RKO (cell line): Measurements from ENCODE around the gene MN1.

Experiments
- DNase-seq: peaks from one replicate; pipeline ENCODE4 v3.0.0-alpha.2; 2016; ENCODE audit warnings: low spot score

The MN1 gene

GRCh38 chr22:27800250-27801201 is 1.0 kb downstream of the MN1 start:
- DNase-seq = no peak

DNA sequence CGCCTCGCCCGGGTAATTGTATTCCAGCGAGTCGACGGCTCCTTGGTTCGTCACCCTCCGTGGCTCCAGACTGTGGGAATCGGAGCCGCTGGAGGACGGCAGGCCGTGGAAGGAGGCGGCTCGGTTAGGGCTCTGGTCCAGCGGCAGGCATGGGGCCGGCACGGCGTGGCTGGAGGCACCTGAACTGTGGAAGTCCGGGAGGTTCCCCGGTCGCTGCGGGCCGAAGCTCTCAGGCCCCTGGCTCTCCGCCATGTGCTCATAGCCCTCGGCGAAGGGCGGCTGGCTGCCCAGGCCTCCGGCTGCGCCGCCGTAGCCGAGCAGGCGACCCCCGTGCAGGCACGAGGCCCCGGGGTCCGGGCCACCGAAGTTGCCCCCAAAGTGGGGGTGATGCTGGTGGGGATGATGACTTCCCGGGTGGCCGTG is 1.7 kb downstream of the MN1 start:
- no peak for DNase-seq

DNA sequence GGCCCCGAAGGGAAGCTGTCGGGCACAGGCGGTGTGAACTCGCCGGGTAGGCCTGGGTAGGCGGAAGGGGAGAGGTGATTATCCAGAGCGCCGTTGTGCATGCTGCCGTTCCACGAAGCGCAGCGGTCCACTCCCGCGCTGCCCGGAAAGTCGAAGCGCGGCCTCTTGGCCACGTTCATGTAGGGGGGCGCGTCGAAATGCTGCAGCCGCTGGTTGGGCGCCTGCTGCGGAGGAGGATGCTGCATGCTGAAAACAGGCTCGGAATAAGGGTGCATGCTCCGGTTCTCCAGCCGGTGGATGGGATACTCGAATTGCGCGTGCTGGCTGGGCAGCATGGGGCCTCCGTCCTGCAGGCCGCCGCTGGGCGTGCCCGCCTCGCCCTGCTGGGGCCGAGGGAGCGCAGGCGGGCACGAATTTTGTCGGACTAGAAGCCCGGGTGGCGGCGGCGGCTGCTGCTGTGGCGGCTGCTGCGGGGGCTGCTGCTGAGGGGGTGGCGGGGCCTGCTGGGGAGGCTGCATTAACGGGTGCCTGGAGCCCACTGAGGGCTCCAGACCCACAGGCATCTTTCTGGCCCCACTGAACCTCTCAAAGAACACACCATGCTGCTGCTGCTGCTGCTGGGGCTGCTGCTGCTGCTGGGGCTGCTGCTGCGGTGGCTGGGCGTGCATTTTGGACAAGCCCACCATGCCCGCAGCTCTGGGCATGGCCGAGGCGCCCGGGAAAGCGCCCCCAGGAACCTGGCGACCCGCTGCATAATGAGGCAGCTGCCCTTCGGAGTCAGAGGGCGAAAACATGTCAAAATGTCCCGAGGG is 2.3 kb downstream of the MN1 start:
- DNase-seq = no peak

DNA sequence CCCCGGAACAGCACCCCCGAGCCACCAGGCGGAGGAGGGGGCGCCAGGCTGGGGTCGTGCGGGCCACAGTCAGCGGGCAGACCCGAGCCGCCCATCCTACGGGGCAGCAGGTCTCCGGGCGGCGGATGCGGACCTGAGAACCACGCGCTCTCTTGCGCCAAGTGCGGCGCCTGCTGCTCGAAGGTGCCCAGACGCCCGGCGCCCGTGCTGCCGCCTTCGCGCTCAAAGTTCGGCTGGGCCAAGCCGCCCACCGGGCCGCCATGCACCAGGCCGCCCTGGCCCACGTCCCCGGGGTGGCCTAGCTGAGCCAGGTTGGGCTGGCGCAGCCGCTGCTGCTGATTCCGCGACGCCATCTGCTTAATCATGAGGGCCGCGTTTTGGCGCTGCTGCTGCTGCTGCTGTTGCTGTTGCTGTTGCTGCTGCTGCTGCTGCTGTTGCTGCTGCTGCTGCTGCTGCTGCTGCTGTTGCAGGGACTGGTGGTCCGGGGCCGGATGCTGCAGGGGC is 3.0 kb downstream of the MN1 start:
- no peak for DNase-seq

- DNase-seq = no peak
Observed at GRCh38 chr22:27797520-27798391, 3.8 kb downstream of the MN1 start.

GRCh38 chr22:27796829-27797519 is 4.6 kb downstream of the MN1 start:
- DNase-seq = no peak

DNA sequence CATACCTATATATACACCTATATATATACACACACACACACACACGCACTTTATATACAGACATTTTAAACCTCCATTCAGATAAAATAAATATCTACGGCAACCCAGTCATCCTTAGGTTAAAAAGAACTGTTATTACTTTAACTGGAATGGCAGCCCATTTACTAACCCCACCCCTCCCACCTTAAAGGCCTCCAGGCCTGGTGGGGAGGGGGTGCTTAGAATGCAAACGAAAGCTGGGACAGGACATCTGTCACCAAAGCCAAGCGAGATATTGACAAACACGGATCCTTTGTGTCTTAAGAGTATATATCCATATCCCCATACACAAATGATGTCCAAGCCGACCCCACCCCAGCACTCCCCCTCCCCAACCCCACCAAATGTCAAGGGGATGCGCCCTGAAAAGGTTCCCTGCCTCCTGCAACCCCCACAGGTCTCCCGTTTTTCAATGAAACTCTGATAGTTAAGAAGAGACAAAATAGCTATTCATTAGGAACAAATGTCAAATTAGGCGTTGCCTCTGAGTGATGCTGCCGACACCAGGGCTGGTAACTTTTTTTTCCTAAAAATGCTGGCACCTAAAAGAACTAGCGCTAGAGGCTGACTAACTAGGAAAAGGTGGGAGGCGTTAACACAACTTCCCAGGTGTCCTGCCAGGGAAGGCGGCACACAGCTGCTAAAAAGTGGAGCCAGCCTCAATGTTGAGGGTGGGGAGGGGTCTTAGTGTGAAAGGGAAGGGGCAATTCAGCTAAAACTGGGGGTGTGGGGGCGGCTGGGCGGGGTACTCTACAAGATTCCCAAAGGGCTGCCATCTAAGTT is 5.6 kb downstream of the MN1 start:
- DNase-seq = no peak

DNA sequence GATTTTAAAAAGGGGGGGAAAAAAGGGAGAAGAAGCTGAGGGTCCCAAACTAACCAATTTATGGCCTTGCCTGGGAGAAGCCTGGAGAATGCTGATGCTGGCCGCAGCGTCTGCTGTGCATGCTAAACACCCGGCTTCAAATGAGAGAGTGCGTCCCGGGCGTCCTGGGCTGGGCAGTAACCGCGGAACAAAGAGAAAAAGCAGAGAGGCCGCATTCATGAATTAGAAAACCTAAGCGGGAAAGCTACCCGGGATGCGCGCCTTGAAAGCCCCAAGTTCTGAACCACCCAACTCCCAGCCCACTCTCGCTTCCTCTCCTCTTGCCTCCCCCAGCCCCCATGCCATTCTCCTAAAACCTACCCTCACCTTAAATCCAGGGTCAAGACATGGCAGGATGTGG is 6.5 kb downstream of the MN1 start:
- no peak for DNase-seq

- DNase-seq = no peak
Observed at GRCh38 chr22:27794226-27794625, 7.3 kb downstream of the MN1 start.

DNA sequence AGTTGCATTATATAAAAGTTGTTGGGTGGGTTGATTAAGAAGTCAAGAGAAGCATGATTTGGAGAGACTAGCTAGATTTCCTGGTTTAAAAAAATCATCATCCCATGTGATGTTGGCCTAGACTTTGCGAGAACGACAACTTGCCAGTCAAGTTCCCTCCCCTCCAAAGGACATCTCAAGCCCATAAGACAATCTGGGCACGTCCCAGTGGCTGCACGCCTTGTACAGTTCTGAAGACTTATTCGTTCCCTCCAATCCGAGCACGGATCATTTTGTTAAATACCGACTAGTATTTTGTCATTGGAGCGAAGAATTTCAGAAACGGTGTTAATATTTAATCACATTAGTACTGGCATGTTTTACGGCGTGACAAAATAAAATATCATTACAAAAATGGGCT is 8.0 kb downstream of the MN1 start:
- DNase-seq = no peak

DNA sequence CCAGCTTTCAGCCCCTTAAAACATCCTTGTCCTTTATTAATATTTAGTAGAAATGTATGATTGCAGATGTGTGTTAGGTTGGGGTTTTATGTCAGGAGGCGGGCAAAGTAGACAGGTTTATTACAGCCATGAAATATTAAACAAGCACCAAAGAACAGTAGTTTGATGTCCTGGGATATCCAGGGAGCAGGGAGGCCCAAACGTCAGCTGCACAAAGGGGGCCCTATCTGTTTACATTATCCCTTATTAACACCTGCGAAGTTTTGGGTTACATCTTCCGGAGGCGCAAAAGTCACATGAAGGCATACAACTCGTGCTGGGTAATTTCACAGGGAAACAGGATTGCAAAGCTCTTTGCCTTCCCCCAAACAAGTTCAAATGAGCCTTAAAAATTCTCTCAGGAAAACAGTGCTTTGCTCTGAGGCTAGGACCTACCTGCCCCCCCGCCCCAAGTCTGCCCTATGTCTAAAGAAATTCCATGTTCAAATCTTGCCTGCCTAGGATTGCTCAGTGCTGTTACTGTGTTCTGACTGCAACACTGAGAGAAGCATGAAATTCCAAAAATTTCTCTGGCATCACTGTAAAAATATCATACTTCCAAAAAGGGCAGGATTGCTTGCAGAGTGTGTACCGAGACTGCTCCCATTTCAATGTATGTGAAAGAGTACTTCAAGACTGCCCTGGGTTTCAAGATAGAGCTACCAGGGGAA is 8.9 kb downstream of the MN1 start:
- no peak for DNase-seq

- no peak for DNase-seq
Observed at GRCh38 chr22:27791859-27792241, 9.7 kb downstream of the MN1 start.

- no peak for DNase-seq
Observed at GRCh38 chr22:27791159-27791858, 10.2 kb downstream of the MN1 start.

DNA sequence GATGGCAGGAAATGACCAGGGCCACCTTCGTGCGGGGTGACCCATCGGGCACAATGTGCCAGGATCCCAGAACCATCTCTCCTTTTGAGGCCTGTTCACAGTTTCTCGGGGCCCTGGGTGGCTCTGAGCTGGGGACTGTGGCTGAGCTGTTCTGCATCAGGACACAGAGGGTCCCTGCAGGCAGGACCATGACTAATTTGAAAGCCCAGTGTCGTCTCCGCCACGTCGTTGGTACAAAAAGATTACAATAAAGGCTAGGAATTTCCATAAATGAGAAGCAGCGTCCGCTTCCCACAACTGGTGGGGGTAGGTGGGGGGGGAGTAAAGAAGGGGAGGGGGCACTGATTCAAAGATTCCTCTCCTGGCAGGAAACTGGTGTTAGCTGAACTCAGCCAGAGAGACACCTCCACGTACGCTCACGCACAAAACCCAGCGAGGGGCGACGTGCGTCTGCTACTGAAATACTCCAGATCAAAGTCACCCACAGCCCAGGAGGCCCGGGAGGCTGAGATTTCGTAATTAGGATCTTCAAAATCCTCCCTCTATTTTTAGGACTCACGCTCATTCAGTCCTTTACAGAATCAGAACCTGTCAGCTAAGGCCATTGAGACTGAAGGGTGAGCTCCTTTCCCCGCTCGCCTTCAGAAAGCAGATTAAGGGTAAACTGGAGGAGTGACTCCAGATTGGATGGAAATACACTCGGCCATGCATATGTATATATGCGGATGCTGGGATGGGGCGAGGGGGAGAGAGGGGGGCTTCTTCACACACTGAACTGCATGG is 11.0 kb downstream of the MN1 start:
- DNase-seq = no peak

DNA sequence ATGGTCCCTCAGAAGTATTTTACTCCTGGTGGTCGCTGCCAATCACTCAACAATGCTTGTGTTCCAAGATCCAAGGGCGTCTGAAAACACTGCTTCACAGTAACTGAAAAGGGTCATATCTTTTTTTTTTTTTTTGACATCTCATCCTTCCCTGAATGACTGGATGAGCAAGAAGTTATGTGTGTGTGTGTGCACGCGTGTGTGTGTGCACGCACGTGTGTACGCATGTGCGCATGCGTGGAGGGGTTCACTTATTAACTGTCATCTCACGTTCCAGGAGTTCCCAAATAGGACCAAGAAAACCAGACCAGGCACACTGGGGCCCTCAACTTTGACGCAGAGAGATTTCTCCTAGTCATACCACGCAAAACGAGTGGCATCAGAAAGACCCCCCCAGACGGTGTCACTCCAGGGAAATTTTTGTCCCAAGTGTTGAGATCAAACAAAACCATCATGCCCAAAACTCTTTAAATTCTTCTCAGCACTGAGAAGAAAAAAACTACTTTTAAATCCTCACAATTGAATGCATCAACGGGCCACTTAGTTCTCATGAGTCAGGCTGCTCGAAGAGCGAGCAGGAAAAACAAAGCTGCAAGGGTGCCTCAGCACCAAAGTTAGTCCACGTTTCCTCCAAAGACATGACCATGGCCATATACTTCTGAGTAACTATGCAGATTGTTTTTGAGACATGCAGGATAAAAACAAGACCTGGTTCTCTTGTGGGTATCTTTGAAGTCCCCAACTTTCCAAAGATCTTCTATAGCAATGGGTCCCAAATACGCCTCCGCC is 12.9 kb downstream of the MN1 start:
- no peak for DNase-seq

DNA sequence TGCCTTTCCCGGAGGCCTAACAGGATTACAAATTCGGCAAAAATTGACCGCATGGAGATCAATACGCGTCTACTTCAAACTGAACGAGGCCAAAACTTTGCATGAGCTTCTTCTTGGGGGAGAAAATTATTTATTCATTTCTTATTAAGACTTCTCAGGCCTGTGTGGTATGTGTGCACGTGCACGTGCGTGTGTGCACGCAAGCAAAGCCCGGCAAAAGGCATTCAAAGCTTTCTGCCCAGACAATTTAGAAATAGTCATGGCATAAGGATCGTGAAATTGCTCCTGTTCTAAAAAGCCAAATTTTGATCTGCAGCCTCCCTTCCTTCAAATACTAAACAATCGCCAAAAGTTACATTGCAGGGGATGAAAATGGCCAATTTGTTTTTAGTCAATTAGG is 14.6 kb downstream of the MN1 start:
- DNase-seq = no peak

DNA sequence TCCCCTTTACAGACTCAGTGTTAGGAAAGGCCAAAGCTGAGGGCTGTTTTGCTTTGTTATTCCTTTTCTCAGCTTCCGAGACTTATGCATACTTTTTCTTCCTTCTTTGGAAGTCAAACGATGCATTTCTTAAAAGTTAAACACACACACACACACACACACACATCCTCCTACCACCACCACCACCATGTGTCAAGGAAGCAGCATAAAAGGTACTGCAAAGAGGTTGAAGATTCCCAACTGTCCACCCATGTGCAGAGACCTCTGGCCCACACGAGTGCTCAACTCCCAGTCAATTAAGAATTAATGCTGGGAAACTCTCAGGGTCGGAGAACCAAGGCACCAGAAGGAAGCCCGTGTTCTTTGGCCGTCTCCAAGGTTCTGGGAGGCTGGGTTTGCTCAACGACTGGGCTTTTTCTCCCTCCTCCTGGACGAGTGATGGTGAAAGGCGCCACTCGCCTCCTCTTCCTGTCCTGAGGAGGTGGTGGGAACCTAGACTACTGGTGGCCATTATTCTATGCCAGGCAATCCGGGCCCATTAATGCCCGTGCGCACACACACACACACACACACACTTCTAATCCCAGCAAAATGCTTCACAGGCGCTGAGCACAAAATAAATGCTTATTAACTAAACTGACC is 15.1 kb downstream of the MN1 start:
- no peak for DNase-seq
